ENCODE measurements around the gene SUGT1.

- TF ChIP-seq MYC (IDR thresholded peaks at IDR 0.05; ENCODE audit: low read depth, low read length) (peak; percentile 67), CTCF (IDR thresholded peaks at IDR 0.05; ENCODE audit: extremely low read depth in 1 of 2, insufficient read depth in 1 of 2, low read depth in 1 of 2, low read length in 2 of 2) (peak; percentile 59 to 71), JUN (IDR thresholded peaks at IDR 0.05; ENCODE audit: borderline replicate concordance, insufficient read depth, insufficient read length, low read depth) (no peak), FOS (IDR thresholded peaks at IDR 0.05; ENCODE audit: borderline replicate concordance, insufficient read depth, low read length) (no peak), POLR2A (IDR thresholded peaks at IDR 0.05; ENCODE audit: low read depth, low read length) (peak; percentile 95), EZH2 (IDR thresholded peaks at IDR 0.05; ENCODE audit: borderline replicate concordance, low read depth, low read length, severe bottlenecking) (no peak), MAX (IDR thresholded peaks at IDR 0.05; ENCODE audit: insufficient read depth, insufficient read length) (peak; percentile 66), POLR2AphosphoS5 (IDR thresholded peaks at IDR 0.05; ENCODE audit: insufficient read depth, low read depth, low read length) (peak; percentile 84), GATA2 (IDR thresholded peaks at IDR 0.05; ENCODE audit: insufficient read depth, insufficient read length, low read depth, low read length) (no peak)
Measured at GRCh38 chr13:52652196-52652979, at the start of gene SUGT1.

Data from endothelial cell of umbilical vein (primary cell).